Renal cortex interstitium (tissue), 11 donors: ENCODE measurements around the gene PGRMC2. TPM values are rescaled to one million over a fixed set of nuclear protein-coding genes. Genes with fewer than 3 reads are reported as not detected.
"Not testable (repeated sequence)": the region's sequence is repeated elsewhere in the genome, so short reads cannot be mapped to it uniquely, and the experiment has no call there.

Experiments used
- DNase-seq, 11 donors: peaks; one replicate each; pipeline ENCODE4 v3.0.0-alpha.2; 2013; ENCODE audit warnings: low read depth in 9 of 11, low spot score in 4 of 11; ENCODE audit errors: extremely low read depth in 1 of 11
- polyA plus RNA-seq, 3 donors: library from polyadenylated mRNA; unstranded; fragments of 120-200 nt; gene quantifications; one replicate each; pipeline ENCODE4 v1.2.1, GENCODE V29; 2013; ENCODE audit not compliant: insufficient read length in 3 of 3

Gene PGRMC2
- polyA plus RNA-seq, 3 donors = 116 to 134 (median 117) TPM

- DNase-seq = no peak
These were observed 2.3 kb downstream of the PGRMC2 start for GRCh38 chr4:128285085-128285997.

GRCh38 chr4:128284317-128284716, 3.3 kb downstream of the PGRMC2 start:
- no peak for DNase-seq

DNA sequence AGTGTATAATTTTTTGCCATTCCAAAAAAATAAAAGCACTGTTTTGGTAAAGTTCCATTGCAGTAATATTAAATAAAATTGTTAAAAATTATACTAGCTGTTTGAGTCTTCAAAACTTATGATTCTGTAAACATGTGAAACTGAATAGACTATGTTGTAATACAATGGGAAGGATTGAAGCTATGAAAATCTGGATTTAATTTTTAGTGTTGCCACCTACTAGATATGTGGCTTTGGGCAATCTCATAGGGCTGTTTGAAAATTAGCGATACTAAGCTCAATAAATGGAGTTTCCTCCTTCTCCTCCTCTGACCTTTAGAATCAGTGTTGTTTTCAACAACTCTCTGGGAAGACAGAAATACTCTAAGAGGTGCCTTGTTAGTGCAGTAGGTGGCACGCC, 4.5 kb downstream of the PGRMC2 start:
- DNase-seq = no peak

GRCh38 chr4:128282516-128282915, 5.1 kb downstream of the PGRMC2 start:
- no peak for DNase-seq

DNA sequence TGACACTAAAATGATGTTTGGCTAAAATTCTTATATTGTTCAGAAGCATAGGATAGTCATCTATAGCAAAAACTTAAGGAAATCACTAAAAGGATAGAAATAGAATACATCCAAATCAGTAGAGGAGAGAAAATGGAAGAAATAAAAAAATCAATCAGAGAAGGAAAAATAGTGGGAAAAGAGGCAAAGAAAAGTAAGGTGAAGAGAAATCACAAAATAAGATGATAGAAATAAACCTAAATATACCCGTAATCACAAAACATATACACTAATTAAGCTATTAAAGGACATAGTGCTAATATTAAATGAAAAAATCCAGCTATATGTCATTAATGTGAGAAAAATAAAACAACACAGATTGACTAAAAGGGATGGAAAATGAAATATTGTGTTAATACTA, 6.3 kb downstream of the PGRMC2 start:
- no peak for DNase-seq

DNA sequence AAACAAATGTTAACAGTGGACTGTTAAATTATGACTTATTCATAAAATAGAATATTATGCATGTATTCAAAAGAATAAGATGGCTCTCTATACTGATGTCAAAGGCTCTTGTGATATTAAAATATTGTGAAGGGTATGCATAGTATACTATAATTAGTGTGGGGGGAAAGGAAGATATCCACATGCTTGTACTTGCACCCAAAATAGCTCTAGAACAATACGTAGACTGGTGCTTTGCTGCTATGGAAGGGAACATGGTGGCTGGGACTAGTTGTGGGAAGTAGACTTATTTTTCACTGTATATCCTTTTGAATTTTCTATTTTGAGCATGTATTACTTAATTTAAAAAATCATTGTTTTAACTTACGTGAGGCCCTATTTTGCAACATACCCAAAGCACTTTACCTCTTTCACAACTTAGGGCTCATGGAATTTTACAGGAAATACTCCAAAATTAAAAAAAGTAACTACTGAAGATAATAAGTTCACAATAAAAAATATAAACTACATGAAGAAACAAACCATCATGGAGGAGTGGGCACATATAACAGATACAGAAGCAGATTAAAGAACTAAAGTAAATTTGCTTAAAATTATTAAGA, 7.9 kb downstream of the PGRMC2 start:
- no peak for DNase-seq

- DNase-seq = no peak
These were observed 9.8 kb downstream of the PGRMC2 start for GRCh38 chr4:128277856-128278255.

DNA sequence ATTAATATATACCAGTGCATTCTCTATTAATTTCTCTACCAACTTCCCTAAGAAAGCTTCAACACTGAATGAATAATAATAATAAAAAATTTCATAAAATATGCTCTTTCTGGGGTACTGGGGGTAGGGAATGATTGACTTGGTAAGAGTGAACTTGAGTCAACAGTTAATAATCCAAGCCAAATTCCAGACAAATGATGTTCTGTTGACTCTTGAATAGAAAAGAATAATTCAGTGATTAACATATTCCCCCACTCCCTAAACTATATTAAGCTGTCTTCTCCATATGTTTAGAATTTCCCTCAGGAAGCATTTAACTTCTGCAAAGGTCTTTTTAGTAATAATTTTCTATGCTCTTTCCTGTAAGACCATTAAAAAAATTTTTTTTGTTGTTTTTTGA, 12.3 kb downstream of the PGRMC2 start:
- no peak for DNase-seq

DNA sequence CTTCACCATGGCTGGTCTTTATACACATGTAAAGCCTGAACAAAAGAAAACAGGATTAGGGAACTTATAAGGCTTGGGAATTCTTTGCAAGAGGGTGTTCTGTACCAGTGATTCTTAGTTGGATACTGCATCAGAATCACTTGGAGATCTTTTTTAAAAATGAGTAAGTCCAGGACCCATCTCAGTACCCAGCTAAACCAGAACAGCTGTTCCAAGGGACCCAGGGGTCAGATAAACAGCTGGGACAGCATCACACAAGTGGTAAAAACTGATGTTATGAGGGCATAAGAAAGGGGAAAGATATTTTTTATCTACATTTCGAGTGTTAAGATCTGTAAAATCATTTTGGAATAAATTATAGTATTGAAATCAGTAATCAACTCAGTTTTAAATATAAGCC, 16.1 kb downstream of the PGRMC2 start:
- no peak for DNase-seq

GRCh38 chr4:128268970-128269369, 18.6 kb downstream of the PGRMC2 start:
- no peak for DNase-seq

GRCh38 chr4:128267745-128268144, 19.9 kb downstream of the PGRMC2 start:
- no peak for DNase-seq

GRCh38 chr4:128267171-128267570, 20.4 kb downstream of the PGRMC2 start:
- DNase-seq = not testable (repeated sequence)

- not testable (repeated sequence) for DNase-seq
These were observed 22.1 kb downstream of the PGRMC2 start for GRCh38 chr4:128265550-128265949.

GRCh38 chr4:128259889-128260288, 27.7 kb downstream of the PGRMC2 start:
- not testable (repeated sequence) for DNase-seq

DNA sequence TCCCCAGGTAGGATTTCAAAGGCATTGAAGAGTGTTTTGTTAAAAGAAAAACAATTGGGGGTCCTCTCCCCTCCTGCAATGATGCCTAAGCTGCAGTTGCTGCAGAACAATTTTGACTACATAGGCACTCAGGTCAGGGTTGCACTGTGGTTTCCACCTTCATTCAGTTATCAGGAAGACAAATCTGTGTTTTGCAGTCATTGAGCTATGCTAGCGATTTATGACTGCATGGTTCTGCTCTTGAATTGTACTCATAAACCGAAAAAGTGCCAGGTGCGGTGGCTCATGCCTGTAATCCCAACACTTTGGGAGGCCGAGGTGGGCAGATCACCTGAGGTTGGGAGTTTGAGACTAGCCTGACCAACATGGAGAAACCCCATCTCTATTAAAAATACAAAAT, 29.4 kb downstream of the PGRMC2 start:
- DNase-seq = not testable (repeated sequence)

DNA sequence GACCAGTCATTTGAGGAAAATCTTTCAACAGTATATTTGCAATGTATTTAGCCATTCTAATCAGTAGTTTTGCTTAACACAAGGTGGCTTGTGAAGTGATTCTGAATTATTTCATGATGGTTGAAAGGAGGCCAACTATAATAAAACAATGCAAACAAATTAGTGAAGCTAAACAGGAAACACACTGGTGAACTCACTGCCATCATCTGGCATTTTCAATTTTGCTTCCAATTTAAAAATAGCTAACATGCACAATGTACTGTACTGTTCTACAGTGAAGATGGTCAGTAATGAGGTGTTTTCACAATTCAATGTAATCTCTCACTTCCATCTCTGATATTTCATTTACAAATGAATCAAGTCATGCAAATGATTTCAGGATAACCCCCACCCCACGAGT, 31.1 kb downstream of the PGRMC2 start:
- no peak for DNase-seq

GRCh38 chr4:128255906-128256305, 31.7 kb downstream of the PGRMC2 start:
- no peak for DNase-seq

- DNase-seq = no peak
These were observed 37.6 kb downstream of the PGRMC2 start for GRCh38 chr4:128249787-128250668.

GRCh38 chr4:128247906-128248305, 39.7 kb downstream of the PGRMC2 start:
- DNase-seq = no peak

DNA sequence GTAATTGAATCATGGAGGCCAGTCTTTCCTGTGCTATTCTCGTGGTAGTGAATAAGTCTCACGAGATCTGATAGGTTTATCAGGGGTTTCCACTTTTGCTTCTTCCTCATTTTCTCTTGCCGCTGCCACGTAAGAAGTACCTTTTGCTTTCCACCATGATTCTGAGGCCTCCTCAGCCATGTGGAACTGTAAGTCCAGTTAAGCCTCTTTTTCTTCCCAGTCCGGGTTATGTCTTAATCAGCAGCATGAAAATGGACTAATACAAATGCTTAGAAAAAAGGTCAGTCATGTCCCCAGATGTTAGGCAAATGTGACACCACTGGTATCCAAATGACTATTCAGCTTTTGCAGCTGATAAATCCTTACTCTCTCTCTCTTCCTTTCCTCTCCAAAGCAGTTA, 42.2 kb downstream of the PGRMC2 start:
- not testable (repeated sequence) for DNase-seq
